ENCODE data around the gene COL9A3. TPM values are rescaled to one million over a fixed set of nuclear protein-coding genes. Genes with fewer than 3 reads are reported as not detected.

COL9A3 gene
- total and polyA plus RNA-seq, 2 of the 8 experiments (the other 6 are each of a cell fraction or from before 2014, with no cell fraction given), result 21.7 to 80.1 TPM

- TF ChIP-seq BRCA1 (IDR thresholded peaks at IDR 0.05; ENCODE audit: low read depth, low read length) (no peak), NRF1 (IDR thresholded peaks at IDR 0.05; ENCODE audit: low read depth, low read length) (no peak), SIRT6 (IDR thresholded peaks at IDR 0.05; ENCODE audit: low read length) (no peak), CHD1 (IDR thresholded peaks at IDR 0.05; ENCODE audit: low read depth, low read length) (no peak), CHD2 (IDR thresholded peaks at IDR 0.05; ENCODE audit: low read length) (no peak)
Observed at GRCh38 chr20:62864207-62864606, 47.4 kb downstream of the COL9A3 start (continued).

All from H1 (cell line).